Liver (tissue), 3 donors: Measurements from ENCODE around the gene SRCAP.

Experiments used
- CTCF ChIP-seq: fragments of 150-350 bp; IDR thresholded peaks from 2 replicates; pipeline ENCODE4 v1.5.1; 2017; ENCODE audit warnings: improper control_type of control experiment, low read depth, low read length; ENCODE audit not compliant: missing input control
- FOXA1 ChIP-seq: IDR thresholded peaks from 2 replicates; pipeline ENCODE4 v1.6.1; 2016; ENCODE audit warnings: antibody characterized with exemption
- GABPA ChIP-seq, 2 donors: IDR thresholded peaks in 1 of 2; conservative IDR thresholded peaks in 1 of 2; 2 replicates each; pipeline ENCODE4 v1.6.1; 2016; ENCODE audit warnings: antibody characterized with exemption in 2 of 2, mild to moderate bottlenecking in 1 of 2, moderate library complexity in 1 of 2
- HNF4A ChIP-seq, 2 donors: conservative IDR thresholded peaks; 2 replicates each; pipeline ENCODE4 v1.6.1; 2016; ENCODE audit warnings: antibody characterized with exemption in 2 of 2, mild to moderate bottlenecking in 2 of 2
- JUND ChIP-seq, 2 donors: IDR thresholded peaks; 2 replicates each; pipeline ENCODE4 v1.6.1; 2016; ENCODE audit warnings: antibody characterized with exemption in 2 of 2
- RAD21 ChIP-seq, 2 donors: IDR thresholded peaks; 2 replicates each; pipeline ENCODE4 v1.6.1; 2016; ENCODE audit warnings: antibody characterized with exemption in 2 of 2, mild to moderate bottlenecking in 2 of 2
- SP1 ChIP-seq: IDR thresholded peaks from 2 replicates; pipeline ENCODE4 v1.6.1; 2018; ENCODE audit warnings: antibody characterized with exemption, mild to moderate bottlenecking
- TAF1 ChIP-seq: conservative IDR thresholded peaks from 2 replicates; pipeline ENCODE4 v1.6.1; 2016; ENCODE audit warnings: antibody characterized with exemption, mild to moderate bottlenecking
- TF ChIP-seq, protein P1 (sequence below): IDR thresholded peaks from 2 replicates; pipeline ENCODE4 v1.6.1; 2016; ENCODE audit warnings: antibody characterized with exemption
- TF ChIP-seq, protein P2 (sequence below): IDR thresholded peaks from 2 replicates; pipeline ENCODE4 v1.6.1; 2016; ENCODE audit warnings: antibody characterized with exemption, mild to moderate bottlenecking
- donor health status: healthy.
- donor health status: healthy.

- TF ChIP-seq RAD21 (IDR thresholded peaks at IDR 0.05) (no peak), TAF1 (no peak), CTCF (no peak), HNF4A (conservative IDR thresholded peaks at IDR 0.05) (no peak), FOXA1 (no peak), JUND (IDR thresholded peaks at IDR 0.05) (no peak), GABPA (IDR thresholded peaks at IDR 0.05 in 1 of 2, conservative IDR thresholded peaks at IDR 0.05 in 1 of 2) (no peak), SP1 (no peak)
- TF ChIP-seq, protein P1, sequence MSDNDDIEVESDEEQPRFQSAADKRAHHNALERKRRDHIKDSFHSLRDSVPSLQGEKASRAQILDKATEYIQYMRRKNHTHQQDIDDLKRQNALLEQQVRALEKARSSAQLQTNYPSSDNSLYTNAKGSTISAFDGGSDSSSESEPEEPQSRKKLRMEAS, result no peak
- TF ChIP-seq, protein P2, sequence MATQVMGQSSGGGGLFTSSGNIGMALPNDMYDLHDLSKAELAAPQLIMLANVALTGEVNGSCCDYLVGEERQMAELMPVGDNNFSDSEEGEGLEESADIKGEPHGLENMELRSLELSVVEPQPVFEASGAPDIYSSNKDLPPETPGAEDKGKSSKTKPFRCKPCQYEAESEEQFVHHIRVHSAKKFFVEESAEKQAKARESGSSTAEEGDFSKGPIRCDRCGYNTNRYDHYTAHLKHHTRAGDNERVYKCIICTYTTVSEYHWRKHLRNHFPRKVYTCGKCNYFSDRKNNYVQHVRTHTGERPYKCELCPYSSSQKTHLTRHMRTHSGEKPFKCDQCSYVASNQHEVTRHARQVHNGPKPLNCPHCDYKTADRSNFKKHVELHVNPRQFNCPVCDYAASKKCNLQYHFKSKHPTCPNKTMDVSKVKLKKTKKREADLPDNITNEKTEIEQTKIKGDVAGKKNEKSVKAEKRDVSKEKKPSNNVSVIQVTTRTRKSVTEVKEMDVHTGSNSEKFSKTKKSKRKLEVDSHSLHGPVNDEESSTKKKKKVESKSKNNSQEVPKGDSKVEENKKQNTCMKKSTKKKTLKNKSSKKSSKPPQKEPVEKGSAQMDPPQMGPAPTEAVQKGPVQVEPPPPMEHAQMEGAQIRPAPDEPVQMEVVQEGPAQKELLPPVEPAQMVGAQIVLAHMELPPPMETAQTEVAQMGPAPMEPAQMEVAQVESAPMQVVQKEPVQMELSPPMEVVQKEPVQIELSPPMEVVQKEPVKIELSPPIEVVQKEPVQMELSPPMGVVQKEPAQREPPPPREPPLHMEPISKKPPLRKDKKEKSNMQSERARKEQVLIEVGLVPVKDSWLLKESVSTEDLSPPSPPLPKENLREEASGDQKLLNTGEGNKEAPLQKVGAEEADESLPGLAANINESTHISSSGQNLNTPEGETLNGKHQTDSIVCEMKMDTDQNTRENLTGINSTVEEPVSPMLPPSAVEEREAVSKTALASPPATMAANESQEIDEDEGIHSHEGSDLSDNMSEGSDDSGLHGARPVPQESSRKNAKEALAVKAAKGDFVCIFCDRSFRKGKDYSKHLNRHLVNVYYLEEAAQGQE, result no peak
These were observed 70.6 kb downstream of the SRCAP start for GRCh38 chr16:30769379-30770089.
